ENCODE measurements around the gene FER.
A peak's percentile ranks its signal among the peaks of the same experiment; 100 is the strongest.
"Not testable (repeated sequence)": the region's sequence is repeated elsewhere in the genome, so short reads cannot be mapped to it uniquely, and the experiment has no call there.

FER gene

GRCh38 chr5:108747774-108748400 is at the start of gene FER:
Gene FER, plus strand, starts transcription at chr5:108747897. Its CDS starts 50,286 bp downstream, at chr5:108798183.
- DNase-seq (ENCODE audit: low spot score), result peak; percentile 42

DNA sequence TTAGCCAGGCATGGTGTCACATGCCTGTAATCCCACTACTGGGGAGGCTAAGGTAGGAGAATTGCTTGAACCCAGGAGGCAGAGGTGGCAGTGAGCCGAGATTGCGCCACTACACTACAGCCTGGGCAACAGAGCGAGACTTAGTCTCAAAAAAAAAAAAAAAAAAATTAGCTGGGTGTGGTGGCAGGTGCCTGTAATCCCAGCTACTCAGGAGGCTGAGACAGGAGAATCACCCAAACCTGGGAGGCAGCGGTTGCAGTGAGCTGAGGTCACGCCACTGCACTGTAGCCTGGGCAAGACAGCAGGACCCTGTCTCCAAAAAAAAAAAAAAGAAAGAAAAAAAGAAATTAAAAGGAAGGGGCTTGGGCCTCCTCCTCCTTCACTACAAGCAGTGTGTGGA is 47.3 kb upstream of the FER start:
- DNase-seq (ENCODE audit: low spot score), result not testable (repeated sequence)

DNA sequence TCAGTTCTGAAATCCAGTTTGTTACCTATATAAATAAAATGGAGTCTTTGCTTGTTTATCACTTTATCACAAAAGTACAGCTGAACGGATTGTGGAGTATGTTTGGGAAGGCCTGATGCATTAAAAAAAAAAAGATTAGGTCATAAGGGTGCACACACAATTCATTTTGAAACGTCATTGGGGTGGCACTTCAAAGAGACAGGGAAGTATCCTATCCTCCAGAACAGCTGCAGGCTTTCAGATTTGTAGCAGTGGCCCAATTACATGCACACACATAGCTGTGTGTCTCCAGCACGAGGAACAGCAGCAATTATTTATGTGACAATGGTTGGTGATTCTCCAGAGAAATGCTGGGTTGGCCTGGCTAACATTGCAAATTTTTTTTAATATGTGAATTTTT is 46.8 kb upstream of the FER start:
- DNase-seq (ENCODE audit: low spot score), result no peak

DNA sequence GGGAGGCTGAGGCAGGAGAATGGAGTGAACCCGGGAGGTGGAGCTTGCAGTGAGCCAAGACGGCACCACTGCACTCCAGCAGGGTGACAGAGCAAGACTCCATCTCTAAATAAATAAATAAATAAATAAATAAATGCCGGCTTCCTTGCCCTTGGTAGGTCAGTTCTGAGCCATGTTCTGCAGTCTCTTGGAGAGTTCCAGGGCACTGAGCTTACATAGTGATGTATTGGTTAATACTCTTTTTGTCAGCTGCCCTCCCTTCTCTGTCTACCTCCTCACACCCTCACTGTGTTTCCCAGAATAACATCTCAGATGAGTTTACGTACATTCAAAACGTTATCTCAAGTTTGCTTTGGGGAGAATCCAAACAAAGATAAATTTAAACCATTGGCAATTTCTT is 45.2 kb upstream of the FER start:
- no peak for DNase-seq (ENCODE audit: low spot score)

- DNase-seq (ENCODE audit: low spot score), result no peak
Observed at GRCh38 chr5:108703313-108703712, 44.4 kb upstream of the FER start.

- DNase-seq (ENCODE audit: low spot score), result no peak
Observed at GRCh38 chr5:108707141-108707540, 40.6 kb upstream of the FER start.

DNA sequence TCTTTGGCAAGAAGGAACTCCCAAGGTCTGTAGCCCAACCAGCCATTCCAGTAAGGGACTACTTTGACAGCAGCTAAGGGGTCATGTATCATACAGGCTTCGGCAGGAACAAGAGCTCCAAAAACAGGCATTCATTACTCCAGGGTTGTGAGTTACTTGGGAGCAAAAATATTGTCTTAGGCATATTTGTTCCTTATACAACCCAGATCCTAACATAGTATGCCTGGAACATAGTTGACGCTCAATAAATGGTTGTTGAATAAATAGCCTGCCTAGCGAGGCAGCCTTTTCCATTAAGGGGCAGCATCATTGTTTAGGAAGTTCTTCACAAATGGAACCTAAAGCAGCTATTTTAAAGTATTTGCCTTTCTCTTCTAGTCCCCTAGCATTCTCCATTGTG is 35.8 kb upstream of the FER start:
- DNase-seq (ENCODE audit: low spot score), result no peak

DNA sequence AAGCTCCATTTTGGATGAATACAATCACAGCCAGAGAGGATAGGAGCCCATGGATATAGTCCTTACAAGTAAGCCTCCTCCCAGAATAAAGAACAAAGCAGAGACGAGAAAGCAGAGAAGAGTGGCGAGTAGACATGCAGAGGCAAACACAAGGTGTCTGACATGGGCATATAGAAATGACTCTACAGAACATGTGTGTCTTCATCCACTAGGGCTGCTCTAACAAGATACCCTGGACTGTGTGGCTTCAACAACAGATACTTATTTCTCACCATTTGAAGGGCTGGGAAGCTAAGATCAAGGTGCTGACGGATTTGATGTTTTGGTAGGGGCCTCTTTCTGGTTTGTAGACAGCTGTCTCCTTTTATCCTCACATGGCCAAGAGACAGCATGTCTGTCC is 32.3 kb upstream of the FER start:
- DNase-seq (ENCODE audit: low spot score), result no peak

DNA sequence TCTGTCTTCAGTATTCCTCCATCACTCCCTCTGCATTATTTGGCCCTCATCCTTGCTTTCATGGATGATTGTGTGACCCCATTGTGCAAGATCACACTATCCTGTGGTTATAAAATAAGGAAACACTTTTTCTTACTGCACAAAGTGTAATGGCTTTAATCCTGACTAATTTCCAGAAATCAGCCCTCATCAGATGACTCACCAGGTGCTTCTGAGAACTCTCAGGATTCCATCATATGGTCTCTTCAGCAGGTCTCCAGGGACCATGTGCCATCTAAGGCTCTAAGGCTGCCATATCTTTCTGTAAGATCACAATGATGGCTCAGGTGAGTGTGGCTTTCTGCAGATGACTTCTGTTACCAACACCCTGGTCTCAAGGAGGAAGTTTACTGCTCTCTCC is 27.3 kb upstream of the FER start:
- no peak for DNase-seq (ENCODE audit: low spot score)

GRCh38 chr5:108726446-108727235 is 21.1 kb upstream of the FER start:
- no peak for DNase-seq (ENCODE audit: low spot score)

DNA sequence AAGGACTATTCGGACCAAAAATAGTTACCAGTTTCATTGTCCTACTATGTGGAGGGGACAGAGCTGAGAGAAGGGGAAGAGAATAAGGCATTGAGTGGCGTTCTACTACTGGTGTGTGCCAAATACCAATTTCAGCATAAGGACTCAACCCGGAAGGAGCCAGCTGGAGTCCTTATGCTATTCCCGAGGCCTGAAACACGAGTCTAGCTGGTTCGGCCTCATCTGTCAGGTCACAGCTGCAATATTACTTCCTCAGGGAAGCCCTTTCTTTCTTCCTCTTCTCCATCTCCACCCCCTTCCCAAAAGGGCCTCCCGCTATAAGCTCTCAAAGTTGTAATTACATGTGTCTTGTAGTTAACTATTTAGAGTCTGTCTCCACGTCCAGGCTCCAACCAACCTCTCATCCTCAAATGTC is 20.5 kb upstream of the FER start:
- DNase-seq (ENCODE audit: low spot score), result peak; percentile 29

GRCh38 chr5:108727651-108728565 is 19.8 kb upstream of the FER start:
- peak; percentile 80 for DNase-seq (ENCODE audit: low spot score)

DNA sequence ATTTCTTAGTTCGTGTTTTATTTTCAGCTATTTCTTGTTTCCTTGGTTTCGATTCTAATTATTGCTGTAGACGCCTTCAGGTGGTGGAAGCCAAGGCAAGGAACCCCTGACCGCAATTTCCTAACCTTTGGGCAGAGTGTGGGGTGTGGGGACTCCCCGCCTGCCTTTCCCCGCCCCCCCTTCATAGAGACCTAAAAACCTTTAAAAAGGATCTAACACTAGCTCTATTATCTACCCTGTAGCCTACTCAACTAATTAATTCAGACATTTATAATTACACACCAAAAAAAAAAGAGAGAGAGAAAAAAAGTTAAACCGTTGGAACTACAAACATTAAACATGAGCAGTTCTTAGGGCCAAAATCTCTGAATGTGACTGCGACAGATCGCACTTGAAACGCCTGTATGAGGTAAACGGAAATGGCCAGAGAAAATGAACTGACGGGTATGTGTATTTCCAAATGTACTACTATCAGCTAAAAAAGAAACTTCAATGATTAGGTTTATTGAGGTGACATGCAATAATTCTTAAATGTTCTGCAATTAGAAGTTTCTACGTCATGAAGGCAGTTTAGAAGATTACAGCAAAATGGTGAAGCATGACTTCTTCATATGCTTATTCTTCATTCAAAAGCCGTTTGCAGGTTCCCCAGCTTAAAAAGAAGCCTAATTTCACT is 19.0 kb upstream of the FER start:
- no peak for DNase-seq (ENCODE audit: low spot score)

- no peak for DNase-seq (ENCODE audit: low spot score)
Observed at GRCh38 chr5:108729242-108729615, 18.5 kb upstream of the FER start.

DNA sequence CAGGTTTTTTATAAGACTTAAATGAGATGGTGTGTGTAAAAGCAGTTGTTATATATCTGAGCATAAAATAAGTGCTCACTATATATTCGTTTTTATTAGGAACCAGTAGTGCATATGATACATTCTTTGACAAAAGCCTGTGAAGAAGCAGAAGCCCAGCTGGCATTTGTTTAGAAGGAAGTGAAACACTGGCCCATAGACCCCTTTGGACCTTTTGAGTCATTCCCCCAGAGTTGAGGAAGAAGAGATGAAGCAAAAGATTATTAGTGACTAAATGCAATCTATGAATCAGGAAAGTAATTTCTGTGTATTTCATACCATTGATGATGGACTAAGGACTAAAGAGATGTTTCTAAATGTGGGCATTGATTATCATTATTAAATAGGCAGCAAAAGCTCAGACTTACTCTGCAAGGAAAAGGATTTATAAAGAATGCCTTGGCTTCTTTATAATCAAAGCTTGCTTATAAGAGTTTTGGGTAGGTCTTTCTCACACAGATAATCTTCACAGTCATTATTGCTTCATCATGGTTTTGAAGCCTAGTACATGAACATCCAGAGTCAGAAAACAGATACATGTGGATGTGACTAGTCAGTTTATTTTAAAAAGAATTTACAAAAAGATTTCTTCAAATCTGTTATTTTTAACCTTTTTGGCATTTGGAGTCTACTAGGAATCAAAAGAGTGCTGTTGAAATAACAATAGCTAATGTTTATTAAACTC is 16.9 kb upstream of the FER start:
- no peak for DNase-seq (ENCODE audit: low spot score)

DNA sequence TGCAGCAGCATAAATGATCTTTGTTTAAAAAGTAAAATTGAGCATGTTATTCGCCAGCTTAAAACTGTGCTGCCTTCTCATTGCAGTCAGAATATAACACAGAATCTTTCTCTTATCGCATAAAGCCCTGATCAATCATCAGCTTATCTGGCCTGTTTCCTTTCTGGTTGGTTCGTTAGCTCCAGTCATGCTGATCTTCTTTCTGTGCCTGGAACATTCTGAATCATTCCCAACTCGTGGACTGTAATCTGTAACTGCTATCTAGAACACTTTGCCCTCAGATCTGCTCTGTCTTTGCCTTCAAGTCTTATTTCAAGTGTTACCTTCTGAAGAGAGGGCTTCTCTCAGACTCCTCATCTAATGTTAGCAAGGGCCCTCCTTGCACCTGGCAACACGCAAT is 11.9 kb upstream of the FER start:
- no peak for DNase-seq (ENCODE audit: low spot score)

- DNase-seq (ENCODE audit: low spot score), result no peak
Observed at GRCh38 chr5:108736855-108737254, 10.8 kb upstream of the FER start.

GRCh38 chr5:108739376-108739775 is 8.3 kb upstream of the FER start:
- DNase-seq (ENCODE audit: low spot score), result no peak

- no peak for DNase-seq (ENCODE audit: low spot score)
Observed at GRCh38 chr5:108739906-108740305, 7.8 kb upstream of the FER start.

DNA sequence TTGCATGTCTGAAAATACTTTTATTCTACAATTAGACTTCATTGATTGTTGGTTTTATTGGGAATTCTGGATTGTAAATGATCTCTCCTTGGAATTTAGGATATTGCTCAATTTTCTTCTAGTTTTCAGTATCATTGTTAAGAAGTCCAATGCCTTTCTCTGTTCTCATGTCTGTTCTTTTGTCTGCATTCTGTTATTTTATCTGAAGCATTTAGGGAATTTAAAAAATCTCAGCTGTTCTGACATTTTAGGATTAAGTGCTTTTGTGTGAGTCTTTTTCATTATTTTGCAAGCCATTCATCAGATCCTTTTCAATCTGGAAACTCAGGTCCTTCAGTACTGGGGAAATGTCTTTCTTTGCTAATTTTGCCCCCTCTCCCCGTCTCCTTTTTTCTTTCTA is 4.4 kb upstream of the FER start:
- DNase-seq (ENCODE audit: low spot score), result no peak

DNA sequence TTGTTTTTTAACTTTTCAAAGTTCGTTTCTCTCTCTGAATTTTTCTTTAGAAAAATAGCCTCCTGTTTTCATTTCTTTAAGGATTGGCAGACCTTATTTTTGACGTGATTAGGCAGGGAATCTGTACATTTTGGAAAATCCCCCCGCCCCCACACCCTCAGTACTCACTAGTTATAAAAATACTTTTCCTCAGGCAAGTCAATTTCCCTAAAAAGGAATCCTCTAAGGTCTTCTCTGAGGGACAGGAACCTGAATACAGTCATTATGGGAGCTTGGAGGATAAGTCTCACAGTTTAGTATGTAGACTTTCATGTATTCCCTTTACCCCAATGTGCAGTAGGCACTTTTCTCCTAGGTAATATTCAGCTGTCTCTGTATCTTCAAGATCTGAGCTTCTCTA is 3.9 kb upstream of the FER start:
- no peak for DNase-seq (ENCODE audit: low spot score)

All from cerebellar cortex (tissue), 1 donor.